Naive thymus-derived CD4-positive, alpha-beta T cell (primary cell): ENCODE data around the gene PPP3R1. TPM values are rescaled to one million over a fixed set of nuclear protein-coding genes. Genes with fewer than 3 reads are reported as not detected.
A peak's percentile ranks its signal among the peaks of the same experiment; 100 is the strongest.

Source experiments
- ATAC-seq: fragments of 150-1000 bp; cut with Tn5 transposase; 2 replicates; pipeline ENCODE4 v1.10.0; 2021; ENCODE audit warnings: mild to moderate bottlenecking, moderate library complexity
- CTCF ChIA-PET: fragments of 350-600 bp; sonication (Branson Sonifier 250); formaldehyde crosslinking; loops from one replicate; lab custom pipeline; 2021; ENCODE audit warnings: antibody characterized with exemption; lab: Charles Lee
- POLR2A ChIA-PET: fragments of 350-600 bp; sonication (Branson Sonifier 250); formaldehyde crosslinking; loops from one replicate; lab custom pipeline; 2021; ENCODE audit warnings: antibody characterized with exemption, inconsistent platforms; lab: Charles Lee
- DNase-seq, 9 donors: peaks; one replicate each; pipeline versions ENCODE4 v3.0.0 to v3.0.0-alpha.2; 2020 to 2022; ENCODE audit warnings: mixed read lengths in 1 of 9
- H3K27ac ChIP-seq: one replicate; pipeline ENCODE4 v1.7.0; 2013; ENCODE audit warnings: mild to moderate bottlenecking, low read depth, low read length, moderate library complexity
- H3K27me3 ChIP-seq, 2 donors: one replicate each; pipeline ENCODE4 v1.7.0; 2013; ENCODE audit warnings: low read length in 2 of 2, mild to moderate bottlenecking in 2 of 2, moderate library complexity in 2 of 2; ENCODE audit not compliant: control insufficient read depth in 2 of 2, insufficient read depth in 2 of 2
- H3K36me3 ChIP-seq, 3 experiments: 1 replicate in 2 of 3; 2 replicates in 1 of 3; pipeline ENCODE4 v1.7.0; 2013; ENCODE audit warnings: low read length in 3 of 3, mild to moderate bottlenecking in 3 of 3, moderate library complexity in 1 of 3; ENCODE audit not compliant: insufficient read depth in 3 of 3, control insufficient read depth in 2 of 3
- H3K4me1 ChIP-seq, 2 donors: one replicate each; pipeline ENCODE4 v1.7.0; 2013; ENCODE audit warnings: low read length in 2 of 2, mild to moderate bottlenecking in 2 of 2, moderate library complexity in 1 of 2; ENCODE audit not compliant: control insufficient read depth in 2 of 2, insufficient read depth in 2 of 2
- H3K4me3 ChIP-seq: 2 replicates; pipeline ENCODE4 v1.7.0; 2013; ENCODE audit warnings: mild to moderate bottlenecking, low read length
- H3K9me3 ChIP-seq, 3 experiments: 1 replicate in 2 of 3; 2 replicates in 1 of 3; pipeline ENCODE4 v1.7.0; 2013; ENCODE audit warnings: low read length in 3 of 3; ENCODE audit not compliant: control insufficient read depth in 2 of 3
- H3K27ac Mint-ChIP-seq, 9 donors: one replicate each; pipeline ENCODE4 v1.8.0; 2020 to 2022; ENCODE audit warnings: mixed read lengths in 9 of 9, mild to moderate bottlenecking in 8 of 9, moderate library complexity in 5 of 9, inconsistent platforms in 2 of 9
- H3K27me3 Mint-ChIP-seq, 5 donors: one replicate each; pipeline ENCODE4 v1.8.0; 2021 to 2022; ENCODE audit warnings: mixed read lengths in 5 of 5, mild to moderate bottlenecking in 1 of 5
- H3K36me3 Mint-ChIP-seq, 5 donors: one replicate each; pipeline ENCODE4 v1.8.0; 2020 to 2022; ENCODE audit warnings: mixed read lengths in 5 of 5, mild to moderate bottlenecking in 3 of 5, inconsistent platforms in 1 of 5
- H3K4me1 Mint-ChIP-seq, 7 donors: one replicate each; pipeline ENCODE4 v1.8.0; 2020 to 2022; ENCODE audit warnings: mixed read lengths in 7 of 7, mild to moderate bottlenecking in 3 of 7, inconsistent platforms in 1 of 7
- H3K4me3 Mint-ChIP-seq, 10 donors: one replicate each; pipeline ENCODE4 v1.8.0; 2020 to 2022; ENCODE audit warnings: mild to moderate bottlenecking in 10 of 10, mixed read lengths in 10 of 10, moderate library complexity in 6 of 10, inconsistent platforms in 2 of 10
- H3K9me3 Mint-ChIP-seq, 11 donors: one replicate each; pipeline ENCODE4 v1.8.0; 2020 to 2022; ENCODE audit warnings: mixed read lengths in 11 of 11, mild to moderate bottlenecking in 4 of 11, inconsistent platforms in 1 of 11, moderate library complexity in 1 of 11
- intact Hi-C, 2 donors: fragments of 100-400 bp; cut with micrococcal nuclease; formaldehyde crosslinking; loops; one replicate each; pipeline ENCODE4 v1.15.1; 2023
- polyA plus RNA-seq, 2 donors: library from polyadenylated mRNA; unstranded; fragments of 300-500 nt; fragmentation: Illumina TruSeq; gene quantifications; one replicate each; pipeline ENCODE4 v1.2.3, GENCODE V29; 2021
- total RNA-seq, 6 experiments: library from RNA in 5 of 6; stranded (reverse) in 5 of 6; gene quantifications; 1 replicate in 5 of 6; 2 replicates in 1 of 6; pipeline ENCODE4 v1.2.3 and lab custom pipeline; 2021 to 2026

PPP3R1 gene
- total and polyA plus RNA-seq, 7 experiments from 2014 or later = 2.6 to 78.2 (median 64.2) TPM

DNA sequence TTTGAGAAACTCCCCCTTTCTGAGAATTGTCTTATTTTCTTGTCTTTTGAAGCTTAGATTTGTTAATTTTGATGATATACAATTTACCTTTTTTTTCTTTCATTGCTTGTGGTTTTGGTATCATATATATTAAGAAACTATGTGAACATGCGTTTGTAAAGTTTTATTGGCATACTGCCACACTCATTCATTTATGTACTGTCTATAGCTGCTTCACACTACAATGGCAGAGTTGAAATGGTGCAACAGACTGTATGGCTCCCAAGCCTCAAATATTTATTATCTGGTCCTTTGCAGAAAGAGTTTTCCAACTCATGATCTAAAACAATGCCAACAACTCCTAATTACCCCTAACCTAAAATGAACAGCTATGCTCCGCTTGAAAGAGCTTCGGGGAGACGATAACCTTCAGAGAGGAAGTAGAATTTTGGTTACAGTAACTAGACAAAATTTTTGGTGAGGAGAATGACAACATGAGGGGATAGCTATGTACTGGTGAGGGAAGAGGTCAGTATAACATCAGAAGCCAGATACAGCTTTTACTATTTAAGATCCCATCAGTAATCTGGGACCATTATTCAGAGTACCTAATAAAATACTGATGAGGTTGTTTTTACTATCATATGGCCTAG lies 16.1 kb downstream of the PPP3R1 start:
- DNase-seq = peak in 3 of 9 donors; percentile 14 to 26 (median 18)
- Histone ChIP-seq H3K27ac (peak overlapping the region; percentile 28), H3K4me3 (no peak overlapping the region), H3K27me3 (no peaks in the 10 kb centered on the region), H3K4me1 (peaks cover 53 to 54% of the 10 kb centered on the region in 2 donors), H3K36me3 (no peaks in the 10 kb centered on the region), H3K9me3 (no peaks in the 10 kb centered on the region)
- Mint-ChIP-seq H3K9me3 (no peaks in the 10 kb centered on the region), H3K4me3 (peak overlapping the region in 9 of 10 donors; percentile 0 to 63 (median 14)), H3K4me1 (peaks cover 50 to 90% (median 65%) of the 10 kb centered on the region in 7 donors), H3K27me3 (no peaks in the 10 kb centered on the region), H3K36me3 (peaks cover 0 to 14% (median 7%) of the 10 kb centered on the region in 5 donors), H3K27ac (peak overlapping the region in 8 of 9 donors; percentile 1 to 22 (median 7))
- ChIA-PET POLR2A (interaction anchor here (1.2 to 1.4 kb wide), 2 partner anchors 16 to 19 kb away, joined by 4 to 8 read pairs; partner anchors contain the start of gene PPP3R1), CTCF (interaction anchor here (0.6 kb wide), 1 partner anchor 61 kb away, joined by 3 read pairs; no protein-coding TSS in a partner anchor)
- intact Hi-C loops = loop anchor here in 1 of 2 donors (1.0 kb wide), 2 partner anchors 9 to 15 kb away; no protein-coding TSS in a partner anchor
- peak; percentile 61 for ATAC-seq

DNA sequence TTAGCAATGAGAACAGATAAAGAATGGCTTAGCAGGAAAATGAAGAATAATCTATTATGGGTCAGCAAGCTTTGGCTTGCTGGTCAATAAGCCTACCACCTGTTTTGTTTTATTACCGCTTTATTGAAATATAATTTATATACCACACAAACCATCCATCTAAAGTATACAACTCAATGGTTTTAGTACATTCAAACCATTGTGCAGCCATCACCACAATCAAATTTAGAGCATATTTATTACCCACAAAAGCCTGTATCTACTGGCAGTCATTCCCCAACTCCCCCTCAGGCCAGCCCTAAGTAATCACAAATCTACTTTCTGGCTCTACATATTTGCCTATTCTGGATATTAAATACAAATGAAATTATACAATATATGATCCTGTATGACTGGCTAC lies 17.2 kb downstream of the PPP3R1 start:
- Mint-ChIP-seq H3K4me3 (peak overlapping the region in 4 of 10 donors; percentile 24 to 56 (median 32)), H3K27ac (peak overlapping the region in 2 of 9 donors; percentile 14 to 52), H3K4me1 (peaks cover 51 to 90% (median 68%) of the 10 kb centered on the region in 7 donors), H3K36me3 (peaks cover 0 to 11% (median under 1%) of the 10 kb centered on the region in 5 donors), H3K27me3 (no peaks in the 10 kb centered on the region), H3K9me3 (no peaks in the 10 kb centered on the region)
- Histone ChIP-seq H3K4me3 (no peak overlapping the region), H3K36me3 (no peaks in the 10 kb centered on the region), H3K9me3 (no peaks in the 10 kb centered on the region), H3K4me1 (peaks cover 43 to 46% of the 10 kb centered on the region in 2 donors), H3K27me3 (no peaks in the 10 kb centered on the region), H3K27ac (no peak overlapping the region)
- ATAC-seq (no peak), DNase-seq (no peak)
- ChIA-PET CTCF (no interaction called here), POLR2A (interaction anchor here (0.6 kb wide), 1 partner anchor 19 kb away, joined by 3 read pairs; no protein-coding TSS in a partner anchor)
- intact Hi-C loops = no loop called here

DNA sequence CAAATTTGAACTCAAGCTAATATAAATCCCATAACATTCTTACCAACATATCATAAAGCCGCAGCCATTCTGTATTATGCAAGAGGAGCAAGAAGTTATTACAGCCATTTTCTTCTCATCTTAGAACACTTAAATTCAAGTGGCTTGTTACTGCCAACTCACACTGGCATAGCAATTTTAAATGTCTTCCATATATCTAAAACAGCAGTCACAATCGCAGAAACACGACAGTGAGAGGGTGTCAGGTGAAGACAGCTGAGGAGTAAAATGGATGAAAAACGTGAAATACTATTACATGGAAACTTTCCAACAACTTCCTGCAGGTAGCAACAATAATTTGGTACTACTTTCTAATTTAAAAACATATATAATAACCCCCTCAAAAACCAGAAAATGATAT lies 17.9 kb downstream of the PPP3R1 start:
- no peak overlapping the region for H3K4me3 ChIP-seq
- no peak for DNase-seq
- no peaks in the 10 kb centered on the region for H3K9me3 ChIP-seq
- H3K27ac Mint-ChIP-seq = peak overlapping the region in 3 of 9 donors; percentile 21 to 52 (median 39)
- peaks cover 37 to 40% of the 10 kb centered on the region in 2 donors for H3K4me1 ChIP-seq
- H3K36me3 Mint-ChIP-seq = peaks cover 0 to 9% (median 0%) of the 10 kb centered on the region in 5 donors
- no peaks in the 10 kb centered on the region for H3K36me3 ChIP-seq
- ChIA-PET CTCF (no interaction called here), POLR2A (no interaction called here)
- H3K9me3 Mint-ChIP-seq = no peaks in the 10 kb centered on the region
- no peaks in the 10 kb centered on the region for H3K27me3 Mint-ChIP-seq
- peak overlapping the region in 3 of 10 donors; percentile 13 to 56 (median 40) for H3K4me3 Mint-ChIP-seq
- ATAC-seq = no peak
- intact Hi-C loops = no loop called here
- no peaks in the 10 kb centered on the region for H3K27me3 ChIP-seq
- H3K27ac ChIP-seq = no peak overlapping the region
- peaks cover 51 to 90% (median 71%) of the 10 kb centered on the region in 7 donors for H3K4me1 Mint-ChIP-seq

DNA sequence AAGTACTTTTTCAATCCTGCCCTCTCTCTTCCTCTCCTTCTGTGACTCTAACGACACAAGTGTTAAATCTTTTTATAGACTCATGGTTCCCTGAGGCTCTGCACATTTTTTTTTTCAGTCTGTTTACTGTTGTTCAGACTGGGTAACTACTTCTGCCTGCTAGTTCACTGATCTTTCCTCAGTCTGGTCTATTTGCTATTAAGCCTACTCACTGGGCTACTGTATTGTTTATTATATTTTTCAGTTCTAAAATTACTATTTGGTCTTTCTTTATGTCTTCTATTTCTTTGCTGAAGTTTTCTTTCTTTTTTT lies 21.3 kb downstream of the PPP3R1 start:
- H3K27me3 ChIP-seq = no peaks in the 10 kb centered on the region
- Mint-ChIP-seq H3K27me3 (no peaks in the 10 kb centered on the region), H3K9me3 (peaks cover 0 to 1% (median 0%) of the 10 kb centered on the region in 11 donors), H3K4me1 (peaks cover 51 to 96% (median 89%) of the 10 kb centered on the region in 7 donors), H3K27ac (peak overlapping the region in 8 of 9 donors; percentile 0 to 71 (median 20)), H3K36me3 (peaks cover 0 to 4% (median 0%) of the 10 kb centered on the region in 5 donors), H3K4me3 (peak overlapping the region in 9 of 10 donors; percentile 2 to 39 (median 23))
- H3K4me3 ChIP-seq = no peak overlapping the region
- H3K4me1 ChIP-seq = peaks cover 11 to 35% of the 10 kb centered on the region in 2 donors
- ChIA-PET POLR2A (no interaction called here), CTCF (no interaction called here)
- intact Hi-C loops = loop anchor here in 1 of 2 donors (1.0 kb wide), 1 partner anchor 20 kb away; no protein-coding TSS in a partner anchor
- H3K27ac ChIP-seq = no peak overlapping the region
- H3K36me3 ChIP-seq = no peaks in the 10 kb centered on the region
- no peaks in the 10 kb centered on the region for H3K9me3 ChIP-seq
- DNase-seq (no peak), ATAC-seq (no peak)

DNA sequence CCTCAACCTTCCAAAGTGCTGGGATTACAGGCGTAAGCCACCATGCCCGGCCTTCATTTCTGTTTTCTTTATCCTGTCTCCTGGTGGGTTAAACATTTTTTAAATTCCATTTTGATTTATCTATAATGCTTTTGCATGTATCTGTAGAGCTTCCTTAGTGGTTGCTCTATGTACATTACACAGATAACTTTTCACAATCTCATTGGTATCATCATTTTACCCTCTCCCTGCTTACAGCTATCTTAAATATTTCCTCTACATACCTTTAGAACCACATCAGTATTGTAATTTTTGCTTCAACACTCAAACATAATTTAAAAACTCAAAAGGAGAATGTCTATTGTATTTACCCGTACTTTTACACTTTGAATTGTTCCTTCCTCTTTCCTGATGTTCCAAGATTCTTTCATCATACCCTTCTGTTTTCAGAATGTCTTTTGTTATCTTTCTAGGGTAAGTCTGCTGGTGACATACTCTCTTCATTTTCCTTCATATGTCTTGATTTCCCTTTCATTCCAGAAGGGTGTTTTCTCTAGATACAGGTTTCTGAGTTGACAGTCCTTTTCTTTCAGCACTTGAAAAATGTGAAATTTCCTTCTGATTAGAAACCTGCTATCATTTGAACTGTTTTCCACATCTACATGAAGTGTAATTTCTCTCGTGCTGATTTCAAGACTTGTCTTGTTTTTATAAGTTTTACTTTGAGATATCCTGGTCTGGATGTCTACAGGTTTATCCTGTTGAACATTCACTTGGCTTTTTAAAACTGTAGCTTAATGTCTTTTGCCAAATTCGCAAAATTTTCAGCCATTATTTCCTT lies 21.9 kb downstream of the PPP3R1 start:
- Mint-ChIP-seq H3K9me3 (peaks cover 0 to 1% (median 0%) of the 10 kb centered on the region in 11 donors), H3K36me3 (peaks cover 0 to 4% (median 0%) of the 10 kb centered on the region in 5 donors), H3K27ac (peak overlapping the region in 7 of 9 donors; percentile 0 to 71 (median 23)), H3K27me3 (no peaks in the 10 kb centered on the region), H3K4me3 (peak overlapping the region in 8 of 10 donors; percentile 2 to 69 (median 26)), H3K4me1 (peaks cover 53 to 96% (median 89%) of the 10 kb centered on the region in 7 donors)
- ChIA-PET POLR2A (no interaction called here), CTCF (interaction anchor here (1.1 kb wide), 1 partner anchor 52 kb away, joined by 4 read pairs; no protein-coding TSS in a partner anchor)
- intact Hi-C loops = loop anchor here in 1 of 2 donors (1.0 kb wide), 1 partner anchor 21 kb away; no protein-coding TSS in a partner anchor
- Histone ChIP-seq H3K27me3 (no peaks in the 10 kb centered on the region), H3K4me1 (peaks cover 6 to 37% of the 10 kb centered on the region in 2 donors), H3K9me3 (no peaks in the 10 kb centered on the region), H3K4me3 (no peak overlapping the region), H3K36me3 (no peaks in the 10 kb centered on the region), H3K27ac (no peak overlapping the region)
- DNase-seq (no peak), ATAC-seq (no peak)

DNA sequence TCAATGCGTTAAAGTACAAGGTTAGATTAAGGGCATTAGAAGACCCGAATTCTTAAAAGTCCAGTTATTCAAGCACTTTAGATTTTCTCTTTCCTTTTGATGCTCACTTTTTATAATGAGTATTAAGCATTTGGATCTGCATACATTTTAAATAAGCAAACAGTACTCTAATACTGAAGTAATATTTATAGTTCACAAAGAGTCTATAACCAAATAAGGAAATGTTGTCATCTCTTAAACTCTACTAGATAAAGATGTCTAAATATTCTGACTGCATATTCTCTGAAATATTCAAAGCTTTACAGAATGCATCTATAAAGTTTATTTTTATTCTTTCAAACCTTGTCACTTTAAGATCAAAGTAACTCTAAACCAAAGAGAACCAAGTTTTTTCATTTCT lies 25.5 kb downstream of the PPP3R1 start:
- H3K4me1 ChIP-seq = peaks cover 20 to 40% of the 10 kb centered on the region in 2 donors
- Mint-ChIP-seq H3K9me3 (peaks cover 0 to 1% (median 0%) of the 10 kb centered on the region in 11 donors), H3K4me1 (peaks cover 77 to 100% (median 99%) of the 10 kb centered on the region in 7 donors), H3K36me3 (peaks cover 0 to 10% (median 7%) of the 10 kb centered on the region in 5 donors), H3K27me3 (no peaks in the 10 kb centered on the region), H3K4me3 (no peak overlapping the region), H3K27ac (peak overlapping the region in 2 of 9 donors; percentile 6 to 32)
- H3K4me3 ChIP-seq = no peak overlapping the region
- no peak for ATAC-seq
- no peaks in the 10 kb centered on the region for H3K36me3 ChIP-seq
- POLR2A ChIA-PET = no interaction called here
- CTCF ChIA-PET = no interaction called here
- no peaks in the 10 kb centered on the region for H3K9me3 ChIP-seq
- no peak for DNase-seq
- H3K27ac ChIP-seq = no peak overlapping the region
- H3K27me3 ChIP-seq = no peaks in the 10 kb centered on the region
- intact Hi-C loops = no loop called here
